ENCODE data around the gene DNM3.

DNM3 gene

DNA sequence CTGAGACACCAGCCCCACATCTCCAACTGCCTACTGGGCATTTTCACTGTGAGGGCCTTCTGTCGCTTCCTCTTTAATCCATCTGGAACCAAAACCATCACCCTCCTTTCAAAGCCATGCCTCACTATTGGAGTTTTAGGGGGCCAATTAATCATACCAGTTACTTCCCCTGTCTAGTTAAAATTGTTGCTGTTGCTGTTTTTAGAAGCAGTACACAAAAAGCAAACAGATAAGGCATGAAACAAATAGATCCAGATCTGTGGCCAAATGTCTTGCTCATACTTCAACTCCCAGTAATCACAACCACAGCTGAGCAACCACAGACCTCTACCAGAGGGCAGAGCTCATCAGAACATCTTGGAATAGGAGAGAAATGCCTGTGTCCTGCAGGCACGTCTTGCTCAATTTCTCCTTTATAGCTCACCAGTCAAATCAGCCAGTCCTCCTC, 445.4 kb downstream of the DNM3 start:
- TF ChIP-seq, protein P1, sequence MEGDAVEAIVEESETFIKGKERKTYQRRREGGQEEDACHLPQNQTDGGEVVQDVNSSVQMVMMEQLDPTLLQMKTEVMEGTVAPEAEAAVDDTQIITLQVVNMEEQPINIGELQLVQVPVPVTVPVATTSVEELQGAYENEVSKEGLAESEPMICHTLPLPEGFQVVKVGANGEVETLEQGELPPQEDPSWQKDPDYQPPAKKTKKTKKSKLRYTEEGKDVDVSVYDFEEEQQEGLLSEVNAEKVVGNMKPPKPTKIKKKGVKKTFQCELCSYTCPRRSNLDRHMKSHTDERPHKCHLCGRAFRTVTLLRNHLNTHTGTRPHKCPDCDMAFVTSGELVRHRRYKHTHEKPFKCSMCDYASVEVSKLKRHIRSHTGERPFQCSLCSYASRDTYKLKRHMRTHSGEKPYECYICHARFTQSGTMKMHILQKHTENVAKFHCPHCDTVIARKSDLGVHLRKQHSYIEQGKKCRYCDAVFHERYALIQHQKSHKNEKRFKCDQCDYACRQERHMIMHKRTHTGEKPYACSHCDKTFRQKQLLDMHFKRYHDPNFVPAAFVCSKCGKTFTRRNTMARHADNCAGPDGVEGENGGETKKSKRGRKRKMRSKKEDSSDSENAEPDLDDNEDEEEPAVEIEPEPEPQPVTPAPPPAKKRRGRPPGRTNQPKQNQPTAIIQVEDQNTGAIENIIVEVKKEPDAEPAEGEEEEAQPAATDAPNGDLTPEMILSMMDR (IDR thresholded peaks at IDR 0.05): no peak

DNA sequence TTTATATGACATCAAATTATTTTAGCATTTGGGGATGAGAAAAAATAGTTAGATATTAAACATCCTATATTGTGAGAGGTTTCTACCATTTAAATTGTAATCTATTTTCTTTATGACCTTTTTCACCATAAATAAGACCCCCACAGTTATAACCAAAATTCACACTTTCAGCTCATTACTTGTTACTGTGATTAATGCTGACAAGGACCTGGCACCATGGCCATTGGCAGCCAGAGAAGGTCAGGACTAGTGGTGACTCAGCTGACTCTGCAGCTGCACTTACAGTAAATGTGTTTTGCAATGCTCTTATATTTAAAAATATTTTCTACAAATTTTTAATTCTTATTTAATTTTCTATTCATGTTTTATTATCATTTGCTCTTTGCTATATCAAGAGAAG, 445.9 kb downstream of the DNM3 start:
- TF ChIP-seq, protein P1 (IDR thresholded peaks at IDR 0.05): no peak

DNA sequence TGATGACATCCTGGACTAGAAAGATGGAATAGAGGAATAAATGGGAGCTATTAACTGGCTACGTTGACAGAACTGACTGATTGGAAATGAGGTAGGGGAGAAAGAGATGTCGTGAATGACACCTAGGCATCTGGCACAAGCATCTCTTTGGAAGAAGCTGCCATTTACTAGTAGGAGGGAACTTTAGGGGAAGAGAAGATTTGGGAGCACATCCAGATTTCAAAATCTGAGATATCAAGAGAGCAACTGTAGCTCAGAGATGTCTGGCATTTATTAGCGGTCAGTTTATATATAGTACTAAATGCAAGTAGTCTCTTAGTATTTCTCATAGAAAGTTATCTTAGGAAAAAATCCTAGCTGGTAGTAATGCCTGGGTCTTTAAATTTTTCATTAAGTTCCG, 447.3 kb downstream of the DNM3 start:
- TF ChIP-seq, protein P1 (IDR thresholded peaks at IDR 0.05): no peak

DNA sequence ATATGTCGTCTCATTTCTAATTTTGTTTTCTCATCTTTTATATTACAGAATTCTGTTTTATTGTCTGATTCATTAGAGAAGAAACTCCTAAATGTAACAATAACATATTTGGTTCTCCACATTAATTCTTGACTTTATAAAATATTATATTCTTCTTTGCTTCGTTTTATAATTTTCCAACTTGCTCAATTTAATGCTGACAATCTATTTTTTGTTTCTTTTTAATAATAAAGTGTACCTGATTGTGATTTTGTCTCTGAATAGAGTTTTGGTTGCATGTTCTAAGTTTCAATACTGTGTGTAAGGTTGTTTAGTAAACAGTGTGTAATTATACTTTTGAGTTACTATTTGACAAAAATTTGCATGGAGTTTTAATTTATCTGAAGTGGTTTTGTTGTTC, 448.1 kb downstream of the DNM3 start:
- TF ChIP-seq, protein P1 (IDR thresholded peaks at IDR 0.05): no peak

DNA sequence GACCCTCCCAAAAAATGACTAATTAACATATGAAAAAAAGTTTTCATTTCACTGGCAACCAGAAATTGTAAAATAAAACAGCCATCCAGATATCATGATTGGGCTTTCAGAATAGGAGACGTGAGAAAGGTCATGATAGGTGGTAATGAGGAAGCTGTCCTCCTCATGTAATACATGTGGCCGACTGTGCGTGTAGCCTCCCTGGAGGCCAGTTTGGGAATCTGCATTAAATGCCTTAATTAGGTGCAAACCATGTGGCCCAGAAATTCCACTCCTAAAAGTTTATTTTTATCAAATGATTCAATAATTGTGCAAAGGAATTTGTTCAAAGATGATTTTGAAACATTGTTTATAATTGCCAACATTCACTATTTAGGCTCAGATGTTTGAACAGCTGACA, 451.5 kb downstream of the DNM3 start:
- TF ChIP-seq, protein P1 (IDR thresholded peaks at IDR 0.05): no peak

DNA sequence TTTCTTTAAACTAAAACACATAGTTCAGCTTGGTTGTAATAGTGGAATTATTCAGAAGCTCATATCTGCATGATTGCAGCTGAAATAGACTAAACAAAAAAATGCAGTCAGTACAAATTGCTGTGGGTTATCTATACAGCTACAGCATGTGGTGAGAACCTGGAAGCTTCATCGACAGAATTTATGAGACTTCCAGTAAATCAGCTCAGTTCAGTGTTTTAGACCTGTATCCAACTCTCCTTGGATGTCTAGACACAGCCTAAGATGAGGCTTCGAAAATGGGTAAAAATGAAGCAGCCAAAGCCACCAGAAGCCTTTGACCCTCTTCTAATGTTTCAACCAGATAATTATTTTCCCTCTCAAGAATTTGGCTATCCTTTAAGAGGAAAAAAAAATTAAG, 452.1 kb downstream of the DNM3 start:
- TF ChIP-seq, protein P1 (IDR thresholded peaks at IDR 0.05): no peak

DNA sequence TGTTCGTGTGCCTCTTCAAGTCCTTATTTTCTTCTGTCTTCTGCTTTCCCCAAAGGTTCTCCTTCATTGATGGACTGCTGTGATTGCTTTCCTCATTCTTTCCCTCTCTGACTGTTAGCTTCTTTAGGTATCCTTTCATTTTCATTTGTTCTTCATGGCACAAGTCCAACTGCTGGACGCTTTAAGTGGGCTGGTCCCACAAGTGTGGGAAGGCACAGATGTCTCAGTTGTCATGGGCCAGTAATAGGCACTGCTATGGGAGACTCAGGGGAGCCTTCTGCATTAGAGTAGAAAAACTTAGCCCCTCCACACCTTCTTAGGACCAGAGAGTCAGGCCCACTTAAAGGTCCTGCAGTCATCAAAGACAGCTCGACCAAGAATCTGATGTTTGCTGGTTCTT, 456.8 kb downstream of the DNM3 start:
- TF ChIP-seq, protein P1 (IDR thresholded peaks at IDR 0.05): no peak

DNA sequence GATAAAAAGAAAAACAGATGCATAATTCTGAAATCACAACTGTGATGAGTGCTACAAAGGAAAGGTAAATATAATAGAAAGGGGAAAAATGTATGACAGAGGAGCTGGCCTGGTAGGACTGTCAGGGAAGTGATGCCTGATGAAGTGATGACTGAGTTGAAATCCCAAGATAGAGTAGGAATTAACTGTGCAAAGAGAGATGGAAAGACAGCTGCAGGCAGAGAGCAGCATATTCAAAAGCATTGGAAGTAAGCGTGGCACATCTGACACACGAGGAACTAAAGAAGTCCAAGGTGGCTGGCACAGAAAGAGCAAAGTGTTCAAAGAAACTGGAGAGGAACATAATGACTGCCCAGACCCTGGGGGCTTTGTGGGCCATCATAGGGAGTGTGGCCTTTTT, 457.6 kb downstream of the DNM3 start:
- TF ChIP-seq, protein P1 (IDR thresholded peaks at IDR 0.05): no peak

Data from LNCAP (cell line).